Measurements from ENCODE around the gene ARHGEF39.

The ARHGEF39 gene

DNA sequence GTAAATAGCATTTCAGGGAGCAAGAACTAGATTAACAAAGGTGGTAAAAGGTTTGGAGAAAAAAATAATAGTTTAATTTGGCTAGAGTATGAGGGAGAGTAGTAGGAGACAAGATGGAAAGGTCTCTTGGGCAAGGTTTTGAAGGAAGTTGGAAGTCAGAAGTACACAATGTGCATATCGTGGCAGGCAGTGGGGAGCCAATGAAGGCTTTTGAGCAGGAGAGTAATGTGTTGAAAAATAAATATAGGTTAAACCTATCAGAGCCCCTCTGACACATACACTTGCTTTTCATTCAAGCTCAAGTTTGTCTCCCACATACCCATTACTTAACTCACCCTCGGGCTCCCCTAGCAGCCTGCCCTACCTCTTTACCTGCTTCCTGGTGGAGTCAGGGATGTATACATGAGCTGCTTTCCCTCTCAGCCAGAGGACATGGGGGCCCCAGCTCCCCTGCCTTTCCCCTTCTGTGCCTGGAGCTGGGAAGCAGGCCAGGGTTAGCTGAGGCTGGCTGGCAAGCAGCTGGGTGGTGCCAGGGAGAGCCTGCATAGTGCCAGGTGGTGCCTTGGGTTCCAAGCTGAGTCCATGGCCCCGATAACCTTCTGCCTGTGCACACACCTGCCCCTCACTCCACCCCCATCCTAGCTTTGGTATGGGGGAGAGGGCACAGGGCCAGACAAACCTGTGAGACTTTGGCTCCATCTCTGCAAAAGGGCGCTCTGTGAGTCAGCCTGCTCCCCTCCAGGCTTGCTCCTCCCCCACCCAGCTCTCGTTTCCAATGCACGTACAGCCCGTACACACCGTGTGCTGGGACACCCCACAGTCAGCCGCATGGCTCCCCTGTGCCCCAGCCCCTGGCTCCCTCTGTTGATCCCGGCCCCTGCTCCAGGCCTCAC lies 8.4 kb upstream of the ARHGEF39 start, which contains the start of gene CA9:
Gene CA9, plus strand, starts transcription at position 797 of the 893 bp plus-strand sequence. Its CDS starts 32 bp downstream, at position 829.
- no peak for DNase-seq

DNA sequence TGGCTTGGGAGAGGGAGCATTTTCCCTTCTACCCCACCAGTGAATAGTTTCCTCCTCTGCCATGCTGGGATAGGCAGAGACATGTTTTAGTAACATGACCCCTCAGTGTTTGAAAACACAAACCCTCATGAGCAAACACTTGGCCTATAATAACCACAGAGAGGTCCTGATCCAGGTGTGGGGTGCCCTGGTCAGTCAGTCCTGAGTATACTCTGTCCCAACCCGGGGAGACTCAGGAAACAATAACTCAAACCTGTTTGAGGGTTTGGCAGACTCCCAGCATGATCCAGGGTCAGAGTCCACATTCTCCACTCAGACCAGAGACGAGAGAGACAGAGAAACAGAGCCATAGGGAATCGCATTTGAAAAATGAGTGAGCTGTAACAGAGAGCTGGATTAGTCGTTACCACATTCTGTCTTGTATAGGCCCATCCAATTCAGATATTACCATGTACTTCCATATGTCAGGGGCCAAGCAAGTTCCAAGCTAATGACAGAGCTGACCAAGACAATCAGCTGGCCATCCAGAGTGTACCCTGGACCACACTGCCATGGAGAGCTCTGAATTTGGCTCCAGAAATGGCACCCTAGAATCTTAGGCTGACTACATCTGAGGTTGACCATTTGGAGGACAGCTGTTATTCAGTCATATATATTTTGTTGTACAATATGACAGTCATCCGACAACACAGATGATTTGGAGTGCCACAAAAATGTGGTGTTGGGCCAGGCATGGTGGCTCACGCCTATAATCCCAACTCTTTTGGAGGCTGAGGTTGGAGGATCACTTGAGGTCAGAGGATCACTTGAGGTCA lies 4.5 kb upstream of the ARHGEF39 start:
- DNase-seq = no peak

DNA sequence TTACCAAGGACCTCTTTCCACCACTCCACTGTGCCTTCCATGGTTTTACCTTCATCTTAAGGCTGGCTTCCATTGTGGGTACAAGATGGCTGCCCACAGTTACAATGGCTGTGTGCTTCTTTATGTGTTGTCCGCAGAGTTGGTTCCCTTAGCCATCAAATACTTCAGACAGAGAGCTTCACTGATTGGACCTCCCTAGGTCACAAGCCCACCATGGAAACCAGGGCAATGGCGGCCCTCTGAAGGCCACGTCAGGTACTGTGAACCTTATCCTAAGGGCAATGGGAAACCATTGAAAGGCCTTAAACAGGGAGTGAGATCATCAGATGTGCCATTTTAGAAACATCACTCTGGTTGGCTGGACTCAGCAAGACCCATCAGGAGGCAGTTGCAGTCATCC lies 2.9 kb upstream of the ARHGEF39 start:
- DNase-seq = no peak

DNA sequence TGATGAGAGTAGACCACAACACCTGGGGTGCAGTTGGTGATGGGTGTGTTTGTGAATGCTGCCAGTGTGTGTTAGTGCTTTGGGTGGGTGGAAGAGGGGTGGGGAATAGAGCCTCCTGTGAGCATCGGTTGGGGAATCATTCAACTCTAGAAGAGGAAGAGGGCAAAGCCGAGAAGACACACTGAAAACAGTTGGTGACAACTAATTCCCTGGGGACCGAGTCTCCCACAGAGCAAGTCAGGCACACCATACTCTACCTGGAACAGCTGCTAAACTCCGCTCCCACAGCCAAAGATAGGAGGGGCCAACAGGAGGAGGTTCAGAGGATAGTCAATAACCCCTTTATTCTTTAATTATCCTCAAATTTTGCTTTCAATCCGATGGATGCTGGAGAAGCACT lies 1.6 kb upstream of the ARHGEF39 start:
- DNase-seq = no peak

DNA sequence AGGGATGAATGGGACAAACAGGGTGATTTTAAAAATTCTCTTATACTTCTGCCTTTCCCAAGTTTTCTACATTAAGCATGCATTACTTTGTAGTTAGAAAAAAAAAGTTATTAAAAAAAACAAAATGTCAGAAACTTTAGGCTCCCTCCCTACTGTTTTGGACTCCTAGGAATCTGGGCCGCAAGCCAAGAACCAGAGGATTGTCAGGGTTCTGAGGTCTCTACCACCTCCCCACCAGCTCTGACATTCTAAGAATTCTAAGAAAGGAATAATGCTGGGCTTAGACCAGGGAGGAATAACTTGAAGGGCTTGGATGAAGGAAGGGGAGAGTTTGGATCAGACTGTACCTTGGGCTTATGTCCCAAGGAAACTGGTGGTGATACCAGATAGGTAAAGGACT lies 1.1 kb upstream of the ARHGEF39 start:
- no peak for DNase-seq

DNA sequence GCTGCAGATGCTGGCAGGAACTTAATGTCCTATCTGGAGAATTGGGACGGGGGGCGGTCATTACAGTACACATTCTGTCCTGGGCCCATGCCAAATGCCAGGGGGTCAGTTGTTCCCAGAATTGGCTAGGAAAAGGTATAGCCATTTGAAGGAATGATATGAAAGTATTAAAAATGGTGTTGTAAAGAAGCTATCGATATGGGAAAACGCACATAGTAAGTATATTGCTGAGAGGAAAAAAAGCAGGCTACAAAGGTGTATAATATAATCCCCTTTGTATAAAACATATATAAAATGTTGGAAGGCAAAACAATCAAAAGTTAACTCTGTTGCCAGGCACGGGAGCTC lies 450 bp upstream of the ARHGEF39 start:
- DNase-seq = no peak

DNA sequence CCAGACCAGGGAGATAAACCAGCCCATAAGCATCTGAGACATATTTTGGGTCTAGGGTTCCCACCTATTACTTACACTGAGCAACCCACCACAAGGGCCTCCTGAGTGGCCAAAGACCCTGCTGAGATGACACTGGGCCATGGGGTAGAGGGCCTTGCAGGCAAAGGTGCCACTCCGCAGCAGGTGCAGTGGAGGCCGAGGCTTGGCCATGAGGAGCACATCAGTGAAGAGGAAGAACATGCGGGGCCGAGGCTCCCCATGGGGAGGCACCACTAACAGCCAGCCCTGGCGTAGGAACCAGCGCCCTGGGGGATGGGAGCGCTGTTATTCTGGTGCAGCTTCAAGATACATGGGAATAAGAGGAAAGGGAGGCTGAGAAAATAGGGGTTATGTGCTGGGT lies 2.6 kb downstream of the ARHGEF39 start:
- DNase-seq = no peak

DNA sequence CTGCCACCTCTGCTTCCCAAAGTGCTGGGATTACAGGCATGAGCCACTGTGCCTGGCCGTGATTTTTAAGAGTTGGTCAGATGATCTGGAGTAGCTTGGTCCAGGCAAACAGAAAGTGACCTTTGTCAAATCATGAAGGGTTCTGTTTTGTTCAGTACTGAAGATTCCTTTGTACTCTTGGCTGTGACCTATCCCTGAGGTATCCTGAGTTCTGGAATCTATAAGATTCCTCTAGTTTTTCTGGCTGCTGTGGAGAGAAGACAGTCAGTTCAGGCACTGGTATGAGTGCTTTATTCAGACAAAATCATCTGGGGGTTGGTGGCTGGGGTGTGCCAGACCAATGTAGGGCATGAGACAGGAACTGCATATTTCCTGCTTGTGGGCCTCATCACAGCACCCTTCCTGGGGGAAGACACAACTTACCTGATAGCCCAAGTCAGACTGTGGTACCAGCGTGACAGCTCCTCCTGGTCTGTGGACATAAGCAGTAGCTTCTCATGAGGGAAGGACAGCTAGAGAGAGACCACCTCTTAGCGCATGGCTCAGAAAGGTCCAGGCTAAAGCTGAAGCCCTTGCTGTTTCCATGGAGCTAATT lies 3.1 kb downstream of the ARHGEF39 start:
- DNase-seq = no peak

DNA sequence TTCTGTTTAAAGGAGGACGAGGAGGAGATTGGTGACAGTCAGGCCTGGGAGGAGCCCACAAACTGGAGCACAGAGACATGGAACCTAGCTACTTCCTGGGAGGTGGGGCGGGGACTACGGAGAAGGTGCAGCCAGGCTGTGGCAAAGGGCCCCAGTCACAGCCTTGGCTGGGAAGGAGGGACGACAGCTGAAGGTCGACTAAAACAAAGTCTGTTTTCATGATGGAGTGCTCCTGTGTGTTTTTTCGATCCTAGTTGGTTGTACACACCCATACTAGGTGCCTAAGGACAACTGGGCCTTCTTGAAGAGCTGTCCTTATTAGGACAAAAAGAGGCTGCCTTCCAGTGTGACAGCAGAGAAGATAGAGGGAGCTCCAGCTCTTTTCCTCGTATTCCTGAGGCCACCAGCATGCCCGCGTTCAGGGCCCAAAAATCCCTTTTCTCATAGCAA lies 4.0 kb downstream of the ARHGEF39 start:
- no peak for DNase-seq

DNA sequence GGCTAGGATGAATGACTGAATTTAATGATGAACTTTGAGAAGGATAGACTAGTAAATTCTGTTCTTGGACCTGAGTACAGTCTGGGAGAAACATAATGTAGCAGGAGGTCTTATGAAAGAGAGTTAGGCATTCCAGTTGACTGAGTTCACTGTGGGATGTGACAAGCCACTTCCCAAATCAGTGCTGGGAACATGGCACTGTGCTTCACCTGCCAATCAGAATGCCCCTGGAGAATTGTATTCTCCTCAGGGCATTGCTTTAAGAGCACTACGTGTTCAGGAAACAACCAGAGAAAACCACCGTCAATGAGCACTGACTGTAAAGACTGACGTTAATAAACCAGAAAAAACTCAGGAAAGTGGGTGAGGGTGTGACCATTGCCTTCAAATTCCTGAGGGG lies 5.7 kb downstream of the ARHGEF39 start:
- no peak for DNase-seq

DNA sequence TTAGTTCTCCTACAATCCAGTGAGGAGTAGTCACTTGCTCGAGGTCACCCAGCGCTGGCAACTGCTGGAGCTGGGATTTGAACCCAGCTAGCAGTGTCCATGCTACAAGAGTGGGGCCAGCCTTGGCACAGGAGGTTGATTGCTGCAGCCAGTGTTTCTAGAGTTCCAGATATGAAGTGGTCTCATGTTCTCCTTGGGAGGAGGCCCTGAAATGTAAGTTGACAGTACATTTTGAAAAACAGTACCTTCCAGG lies 6.1 kb downstream of the ARHGEF39 start:
- DNase-seq = peak; percentile 16 to 42

DNA sequence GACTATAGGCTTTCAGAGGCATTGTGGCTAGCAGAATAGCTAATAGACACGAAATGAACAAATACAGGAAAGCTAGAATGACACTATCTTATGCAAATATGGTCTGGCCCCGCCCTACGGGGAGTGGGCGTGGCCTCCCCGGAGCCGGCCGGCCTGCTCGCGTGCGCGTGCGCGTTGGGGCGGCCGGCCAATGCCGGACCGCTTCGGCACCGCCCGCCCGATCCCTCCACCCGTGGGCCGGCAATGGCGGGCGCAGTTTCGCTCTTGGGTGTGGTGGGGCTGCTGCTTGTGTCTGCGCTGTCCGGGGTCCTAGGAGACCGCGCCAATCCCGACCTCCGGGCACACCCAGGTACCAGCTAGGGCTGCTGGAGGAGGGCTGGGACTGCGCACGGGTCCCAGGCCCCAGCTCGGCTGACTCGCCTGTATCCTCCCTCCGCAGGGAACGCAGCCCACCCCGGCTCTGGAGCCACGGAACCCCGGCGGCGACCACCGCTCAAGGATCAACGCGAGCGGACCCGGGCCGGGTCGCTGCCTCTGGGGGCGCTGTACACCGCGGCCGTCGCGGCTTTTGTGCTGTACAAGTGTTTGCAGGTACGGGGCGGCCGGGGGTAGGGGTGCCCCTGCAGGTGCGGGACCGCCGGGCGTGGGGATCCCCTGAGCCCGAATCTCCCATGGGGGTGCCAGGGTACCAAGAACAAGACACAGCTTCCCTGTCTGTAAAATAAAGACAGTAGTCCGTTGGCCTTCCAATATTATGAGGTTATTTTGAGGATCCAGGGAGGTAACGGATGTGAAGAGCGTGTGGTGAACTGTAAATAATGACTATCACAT lies 6.6 kb downstream of the ARHGEF39 start, which contains the start of gene CCDC107:
Gene CCDC107, plus strand, starts transcription at position 156 of the 831 bp plus-strand sequence. Its CDS starts 88 bp downstream, at position 244.
- peak; percentile 80 to 92 for DNase-seq

DNA sequence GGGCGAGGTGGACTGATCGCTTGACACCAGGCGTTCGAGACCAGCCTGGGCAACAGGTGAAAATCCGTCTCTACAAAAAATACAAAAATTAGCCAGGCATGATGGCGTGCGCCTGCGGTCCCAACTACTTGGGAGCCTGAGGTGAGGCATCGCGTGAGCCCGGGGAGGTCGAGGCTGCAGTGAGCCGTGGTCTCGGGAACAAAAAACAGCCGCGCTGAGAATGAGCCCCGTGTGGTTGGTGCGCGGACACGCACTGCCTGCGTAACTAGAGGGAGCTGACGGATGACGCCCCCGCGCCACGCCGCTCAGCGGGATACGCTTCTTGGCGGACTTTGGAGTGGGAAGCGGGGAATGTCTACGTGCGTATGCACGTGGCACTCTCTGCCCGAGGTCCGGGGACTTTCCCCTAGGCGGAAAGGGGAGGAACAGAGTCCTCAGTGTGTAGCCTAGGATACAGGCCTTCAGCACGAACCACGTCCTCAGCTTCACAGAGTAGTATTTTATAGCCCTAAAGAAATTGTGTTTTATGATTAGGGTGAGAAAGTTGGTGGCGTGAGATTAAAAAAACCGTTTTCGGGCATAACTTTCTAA lies 7.4 kb downstream of the ARHGEF39 start, which contains the start of gene RMRP:
Gene RMRP, minus strand, starts transcription at position 474 of the 591 bp plus-strand sequence.
- DNase-seq = peak; percentile 98 to 99

DNA sequence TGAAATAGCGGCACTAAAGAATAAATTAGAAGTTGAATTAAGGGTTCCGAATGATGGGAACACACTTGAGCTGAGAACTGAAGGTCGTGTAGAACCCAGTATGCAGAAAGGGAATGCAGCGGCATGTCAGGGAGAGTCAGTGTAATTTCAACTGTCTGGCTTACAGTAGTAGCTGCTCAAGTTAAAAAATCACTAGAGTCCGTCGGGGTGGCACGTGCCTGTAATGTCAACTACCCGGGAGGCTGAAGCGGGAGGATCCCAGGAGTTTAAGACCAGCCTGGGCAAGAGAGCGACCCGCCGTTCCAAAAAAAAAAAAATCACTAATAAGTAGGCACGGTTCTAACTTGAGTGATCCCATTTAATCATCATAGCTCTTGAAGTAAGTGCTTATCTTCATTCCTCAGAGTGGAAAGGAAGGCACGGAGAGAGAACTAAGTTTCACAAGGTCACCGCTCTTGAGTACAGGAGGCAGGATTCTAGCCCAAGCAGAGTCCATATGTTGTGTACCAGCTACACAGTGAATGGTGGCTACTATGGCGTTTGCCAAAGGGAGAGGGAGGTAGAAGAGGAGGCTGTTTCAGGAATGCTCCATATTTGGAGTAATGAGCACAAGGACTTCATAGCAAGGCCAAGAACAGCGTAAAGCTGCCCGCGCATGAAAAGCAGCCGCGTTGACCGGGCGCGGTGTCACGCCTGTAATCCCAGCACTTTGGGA lies 8.0 kb downstream of the ARHGEF39 start:
- DNase-seq = no peak

DNA sequence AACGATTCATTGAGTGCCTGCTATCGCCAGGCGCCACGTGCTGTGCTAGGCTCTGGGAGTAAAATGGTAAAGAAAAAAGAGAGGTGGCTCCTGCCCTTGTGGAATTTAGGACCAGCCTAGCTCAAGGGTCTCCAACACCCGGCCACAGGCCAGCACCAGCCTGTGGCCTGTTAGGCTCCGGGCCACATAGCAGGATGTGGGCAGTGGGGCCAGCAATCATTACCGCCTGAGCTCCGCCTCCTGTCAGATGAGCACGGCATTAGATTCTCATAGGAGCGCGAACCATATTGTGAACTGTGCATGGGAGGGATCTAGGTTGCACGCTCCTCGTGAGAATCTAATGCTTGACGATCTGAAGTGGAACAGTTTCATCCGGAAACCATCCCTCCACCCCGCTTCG lies 8.6 kb downstream of the ARHGEF39 start:
- no peak for DNase-seq

DNA sequence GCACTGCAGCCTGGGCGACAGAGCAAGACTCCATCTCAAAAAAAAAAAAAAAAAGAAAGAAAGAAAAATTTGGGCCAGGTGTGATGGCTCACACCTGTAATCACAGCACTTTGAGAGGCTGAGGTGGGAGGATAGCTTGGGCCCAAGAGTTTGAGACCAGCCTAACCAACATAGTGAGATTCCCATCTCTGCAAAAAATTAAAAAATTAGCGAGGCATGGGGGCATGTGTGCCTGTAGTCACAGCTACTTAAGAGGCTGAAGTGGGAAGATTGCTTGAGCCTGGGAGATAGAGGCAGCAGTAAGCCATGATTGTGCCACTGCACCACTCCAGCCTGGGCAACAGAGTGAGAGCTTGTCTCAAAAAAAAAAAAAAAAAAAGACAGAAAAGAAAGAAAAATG lies 11.4 kb downstream of the ARHGEF39 start:
- no peak for DNase-seq

DNA sequence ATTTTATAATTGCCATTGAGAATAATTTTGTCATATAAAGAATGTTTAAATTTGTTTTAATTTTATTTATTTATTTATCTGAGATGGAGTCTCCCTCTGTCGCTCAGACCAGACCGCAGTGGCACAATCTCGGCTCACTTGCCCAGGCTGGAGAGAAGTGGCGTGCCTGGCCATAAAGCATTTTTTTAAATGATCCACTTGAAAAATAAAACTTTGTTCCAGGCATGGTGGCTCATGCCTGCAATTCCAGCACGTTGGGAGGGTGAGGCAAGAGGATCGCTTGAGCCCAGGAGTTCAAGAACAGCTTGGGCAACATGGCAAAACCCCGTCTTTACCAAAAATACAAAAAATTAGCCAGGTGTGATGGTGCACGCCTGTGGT lies 12.2 kb downstream of the ARHGEF39 start:
- no peak for DNase-seq

DNA sequence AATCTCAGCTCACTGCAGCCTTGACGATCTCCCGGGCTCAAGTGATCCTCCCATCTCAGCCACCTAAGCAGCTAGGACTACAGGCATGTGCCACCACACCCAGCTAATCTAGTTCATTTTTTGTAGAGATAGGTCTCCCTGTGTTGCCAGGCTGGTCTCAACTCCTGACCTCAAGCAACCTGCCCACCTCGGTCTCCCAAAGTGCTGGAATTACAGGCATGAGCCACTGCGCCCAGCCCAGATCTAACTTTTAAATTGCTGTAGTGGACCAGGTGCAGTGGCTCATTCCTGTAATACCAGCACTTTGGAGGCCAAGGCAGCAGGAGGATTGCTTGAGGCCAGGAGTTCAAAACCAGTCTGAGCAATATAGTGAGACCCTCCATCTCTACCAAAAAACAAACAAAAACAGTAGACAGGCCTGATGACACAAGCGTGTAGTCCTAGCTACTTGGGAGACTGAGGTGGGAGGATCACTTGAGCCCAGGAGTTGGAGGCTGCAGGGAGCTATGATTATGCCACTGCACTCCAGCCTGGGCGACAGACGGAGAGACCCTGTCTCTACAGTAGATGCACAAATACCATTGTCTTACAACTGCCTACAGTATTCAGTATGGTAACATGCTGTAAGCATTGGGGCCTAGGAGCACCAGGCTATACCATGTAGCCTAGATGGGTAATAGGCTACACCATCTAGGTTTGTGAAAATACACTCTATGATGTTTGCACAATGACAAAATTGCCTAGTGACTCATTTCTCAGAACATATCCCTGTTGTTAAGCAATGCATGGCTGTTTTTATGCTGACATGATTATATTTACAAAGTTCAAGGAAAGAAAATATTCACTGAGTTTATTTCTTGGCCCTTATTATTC lies 12.8 kb downstream of the ARHGEF39 start:
- DNase-seq = peak; percentile 87

DNA sequence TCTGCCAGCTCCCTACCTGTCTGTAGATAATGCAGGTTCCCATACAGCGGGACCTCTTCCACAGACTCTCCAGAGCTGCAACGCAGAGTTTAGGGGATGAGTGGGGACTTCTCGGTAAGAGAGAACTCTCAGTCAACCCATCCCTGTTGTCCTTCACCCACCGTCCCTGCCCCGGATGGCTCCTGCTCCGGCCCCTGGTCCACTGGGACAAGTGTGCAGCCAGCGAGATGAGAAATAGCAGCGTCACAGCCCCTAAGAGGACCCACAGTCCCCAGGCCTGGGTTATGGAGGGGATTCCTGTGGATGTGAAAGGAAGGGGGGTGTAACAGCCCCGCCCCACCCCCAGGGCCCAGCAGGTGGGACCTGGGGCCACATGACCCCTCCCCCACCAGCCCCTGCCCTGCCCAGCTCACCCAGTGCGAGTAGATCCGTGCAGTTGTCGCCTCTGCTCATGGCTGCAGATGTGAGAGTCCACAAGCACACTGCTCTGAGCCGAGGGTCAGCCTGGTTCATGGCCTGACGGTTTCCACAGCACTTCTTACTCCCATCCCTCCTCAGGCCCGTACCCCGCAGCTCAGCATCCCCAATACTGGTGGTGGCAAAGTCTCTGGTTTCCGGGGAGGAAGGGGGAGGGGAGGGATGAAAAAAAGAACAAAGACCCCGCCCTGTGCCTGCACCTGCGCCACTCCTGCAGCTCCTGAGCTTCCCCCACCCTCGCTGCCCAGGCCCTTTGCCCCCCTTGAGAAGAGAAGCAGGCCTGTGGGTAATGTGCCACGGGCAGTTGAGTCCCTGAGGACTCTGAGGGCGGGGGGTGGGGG lies 14.4 kb downstream of the ARHGEF39 start, which contains the start of gene SIT1:
Gene SIT1, minus strand, starts transcription at position 591 of the 818 bp plus-strand sequence. Its CDS starts 78 bp downstream, at position 513.
- no peak for DNase-seq

Measured in inflammatory macrophage treated with lipopolysaccharide for 1 hour (primary cell).